Measurements from ENCODE around the gene ZNF827.
A peak's percentile ranks its signal among the peaks of the same experiment; 100 is the strongest.

The ZNF827 gene

GRCh38 chr4:145791988-145792387 lies 146.6 kb downstream of the ZNF827 start:
- no peak for DNase-seq (ENCODE audit: low read depth)

DNA sequence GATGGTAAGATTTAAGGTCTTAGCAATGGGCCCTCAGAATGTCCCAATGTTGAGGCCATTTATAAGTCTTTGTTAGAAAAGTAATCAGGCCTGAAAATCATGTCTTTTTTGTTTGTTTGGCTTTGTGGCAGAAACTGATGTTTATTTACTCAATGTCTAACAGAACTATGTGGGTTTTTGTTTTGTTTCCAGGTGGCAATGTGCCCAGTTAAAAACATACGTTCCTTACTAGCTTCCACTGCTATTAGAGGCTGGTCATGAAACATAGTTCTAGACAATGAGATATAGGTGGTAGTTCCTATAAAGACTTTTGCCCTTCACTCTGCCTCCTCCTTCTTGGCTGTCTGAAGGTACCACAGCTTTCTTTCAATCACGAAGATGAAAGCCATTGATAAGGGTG lies 149.9 kb downstream of the ZNF827 start:
- no peak for DNase-seq (ENCODE audit: low read depth)

DNA sequence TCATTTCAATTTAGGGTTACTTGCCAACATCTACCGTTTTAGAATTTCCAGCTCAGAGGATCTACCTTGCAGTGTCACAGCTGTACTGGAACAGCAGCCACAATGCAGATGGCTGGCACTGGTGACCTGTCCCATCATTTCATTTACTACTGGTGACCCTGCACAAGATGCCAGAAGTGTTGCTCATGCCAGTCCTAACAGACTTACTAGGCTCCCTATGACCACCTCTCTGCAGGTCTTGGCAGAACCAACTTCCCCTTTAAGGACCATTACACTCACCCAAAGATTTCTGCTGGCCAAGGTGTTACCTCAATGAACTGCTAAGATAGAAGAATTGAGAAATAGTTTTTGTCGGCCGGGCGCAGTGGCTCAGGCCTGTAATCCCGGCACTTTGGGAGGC lies 151.8 kb downstream of the ZNF827 start:
- DNase-seq (ENCODE audit: low read depth): no peak

DNA sequence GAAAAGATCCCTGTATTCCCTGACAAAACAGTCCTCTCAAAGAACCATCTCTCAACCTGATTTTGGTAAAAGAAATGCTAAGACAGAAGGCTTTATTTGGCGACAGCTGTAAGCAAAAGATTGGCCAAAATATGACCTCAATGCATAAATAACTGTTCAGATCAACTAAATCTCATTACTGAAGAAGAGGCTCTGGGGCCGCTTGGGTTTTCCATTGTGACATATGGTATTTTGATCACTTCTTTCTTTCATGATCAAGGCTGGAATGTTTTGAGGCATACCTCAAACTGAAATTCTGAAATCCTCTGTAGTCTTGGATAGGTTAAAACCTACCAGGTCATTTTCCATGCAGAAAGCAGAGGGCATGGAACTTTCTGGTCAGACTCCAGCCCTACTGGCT lies 152.4 kb downstream of the ZNF827 start:
- no peak for DNase-seq (ENCODE audit: low read depth)

GRCh38 chr4:145785391-145786008 lies 153.1 kb downstream of the ZNF827 start:
- DNase-seq (ENCODE audit: low read depth): no peak

DNA sequence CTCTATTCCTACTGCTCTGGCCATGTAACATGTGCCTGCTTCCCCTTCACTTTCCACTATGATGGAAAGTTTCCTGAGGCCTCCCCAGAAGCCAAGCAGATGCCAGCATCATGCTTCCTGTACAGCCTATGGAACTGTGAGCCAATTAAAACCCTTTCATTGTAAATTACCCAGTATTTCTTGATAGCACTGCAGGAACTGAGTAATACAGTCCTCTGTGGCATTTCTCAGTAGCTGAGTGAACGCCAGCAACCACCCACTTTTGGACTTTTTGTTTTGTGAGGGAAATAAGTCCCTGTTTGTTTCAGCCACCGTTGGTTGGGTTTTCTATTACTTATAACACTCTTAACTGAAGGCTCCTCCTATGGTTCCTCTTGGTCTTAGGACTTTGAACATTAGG lies 154.6 kb downstream of the ZNF827 start:
- no peak for DNase-seq (ENCODE audit: low read depth)

DNA sequence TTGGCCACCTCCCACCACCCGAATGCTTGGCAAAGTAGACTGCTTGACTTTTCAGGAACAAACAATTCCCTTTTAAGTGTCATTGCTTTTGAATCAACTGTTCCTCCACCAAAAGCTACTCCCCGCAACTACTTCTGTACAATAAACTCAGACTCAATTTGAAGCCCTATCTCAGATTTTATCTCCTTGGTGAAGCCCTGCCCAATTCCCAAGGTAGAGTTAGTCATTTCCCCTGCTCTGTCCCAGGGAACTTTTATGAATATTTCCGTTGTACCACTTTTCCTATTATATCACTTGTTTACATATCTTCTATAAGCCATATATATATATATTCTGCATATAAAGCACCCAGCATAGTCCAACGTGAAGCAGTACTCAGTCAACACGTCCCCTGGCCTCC lies 155.9 kb downstream of the ZNF827 start:
- DNase-seq (ENCODE audit: low read depth): no peak

DNA sequence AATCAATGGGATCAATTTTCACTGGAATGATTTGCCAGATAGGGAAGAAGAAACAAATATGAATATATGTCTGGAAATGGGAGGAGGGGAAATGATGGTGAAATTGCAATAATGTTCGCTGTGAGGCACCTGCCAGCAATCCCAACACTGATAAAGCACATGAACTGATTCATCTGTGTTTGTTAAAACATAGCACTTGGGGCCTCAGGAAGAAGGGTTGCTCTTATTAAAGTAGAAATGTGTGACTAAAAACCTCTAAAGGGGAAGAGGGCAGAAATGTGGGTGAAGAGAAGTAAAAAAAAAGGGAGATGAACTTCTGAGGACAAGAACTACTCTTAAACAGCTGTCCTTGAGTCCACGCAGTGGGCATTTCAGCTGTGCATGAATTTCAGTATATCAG lies 157.3 kb downstream of the ZNF827 start:
- no peak for DNase-seq (ENCODE audit: low read depth)

GRCh38 chr4:145779319-145779801 lies 159.3 kb downstream of the ZNF827 start:
- peak; percentile 4 for DNase-seq (ENCODE audit: low read depth)

DNA sequence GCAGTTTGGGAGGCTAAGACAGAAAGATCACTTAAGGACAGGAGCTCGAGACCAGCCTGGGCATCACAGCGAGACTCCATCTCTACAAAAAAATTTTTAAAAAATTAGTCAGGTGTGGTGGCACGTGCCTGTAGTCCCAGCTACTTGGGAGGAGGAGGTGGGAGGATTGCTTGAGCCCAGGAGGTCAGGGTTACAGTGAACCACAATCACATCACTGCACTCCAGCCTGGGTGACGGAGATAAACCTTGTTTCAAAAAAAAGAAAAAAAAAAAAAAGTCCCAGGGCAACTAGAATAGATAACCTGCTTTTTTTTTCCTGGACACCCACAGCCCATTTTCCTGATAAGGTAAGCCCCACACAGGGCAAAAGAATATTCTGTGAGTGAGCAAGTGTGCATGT lies 162.4 kb downstream of the ZNF827 start:
- DNase-seq (ENCODE audit: low read depth): no peak

DNA sequence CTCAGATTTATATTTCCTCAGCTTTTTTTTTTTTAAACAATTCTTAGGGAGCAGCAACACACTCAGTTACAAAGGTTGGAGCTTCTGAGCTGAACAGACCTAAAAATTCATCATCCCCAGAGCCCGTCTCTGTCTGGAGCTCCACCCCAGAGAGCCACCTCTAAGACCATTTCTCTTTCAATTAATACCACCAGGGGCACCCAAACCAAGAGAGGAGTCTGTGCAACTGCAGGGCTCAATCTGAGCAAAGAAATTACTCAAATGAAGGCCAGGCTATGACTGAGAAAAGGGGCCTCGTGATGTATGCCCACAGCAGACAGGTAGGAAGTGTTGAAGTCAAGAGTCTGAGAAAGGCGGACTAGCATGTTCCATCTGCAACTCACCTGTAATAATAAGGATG lies 163.2 kb downstream of the ZNF827 start:
- no peak for DNase-seq (ENCODE audit: low read depth)

DNA sequence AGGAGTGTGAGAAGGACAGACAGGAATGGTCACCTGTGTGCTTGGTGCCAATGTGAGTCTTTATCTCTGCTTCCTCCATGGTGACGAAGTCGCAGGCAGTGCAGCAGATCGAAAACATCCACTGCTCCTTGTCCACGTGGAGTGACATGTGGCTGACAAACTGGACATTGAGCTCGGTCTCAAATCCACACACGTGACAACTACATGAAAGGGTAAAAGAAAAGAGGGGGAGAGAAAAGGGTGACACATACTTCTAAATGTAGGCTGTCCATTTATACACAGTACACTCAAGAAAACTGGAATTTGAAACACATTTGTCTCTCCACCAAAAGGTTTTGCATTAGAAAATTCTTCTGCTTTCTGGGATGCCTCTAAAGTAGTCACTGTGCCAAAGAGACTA lies 164.2 kb downstream of the ZNF827 start:
- no peak for DNase-seq (ENCODE audit: low read depth)

DNA sequence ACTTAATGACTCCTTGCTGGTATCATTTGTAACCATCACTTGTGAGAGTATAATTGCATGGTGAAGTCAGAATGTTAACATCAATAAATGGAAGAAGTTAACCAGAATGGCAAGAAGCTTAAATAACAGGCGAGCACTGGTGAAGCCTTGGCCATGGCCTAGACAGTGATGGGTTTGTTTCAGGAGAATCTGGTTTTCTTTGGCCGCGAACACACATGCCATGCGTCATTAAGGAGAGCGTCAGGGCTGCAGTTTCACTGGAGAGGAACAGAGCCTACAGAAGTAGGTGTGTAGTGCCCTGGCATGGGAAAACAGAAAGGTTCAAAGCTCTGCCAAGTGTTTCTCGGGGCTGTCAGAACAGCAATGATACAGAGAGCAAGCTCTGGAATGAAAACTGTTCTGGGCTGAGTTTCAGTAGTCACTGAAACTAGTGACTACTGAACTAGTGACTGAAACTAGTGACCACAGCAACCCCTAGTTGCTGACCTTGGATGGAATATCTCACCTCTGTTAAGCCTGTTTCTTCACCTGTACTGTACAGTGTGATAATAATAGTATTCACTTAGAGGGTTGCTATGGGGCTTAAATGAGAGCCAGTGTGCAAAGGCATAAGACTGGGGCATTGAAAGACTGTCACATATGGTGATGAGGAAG lies 164.9 kb downstream of the ZNF827 start:
- DNase-seq (ENCODE audit: low read depth): no peak

GRCh38 chr4:145772347-145772746 lies 166.3 kb downstream of the ZNF827 start:
- no peak for DNase-seq (ENCODE audit: low read depth)

- no peak for DNase-seq (ENCODE audit: low read depth)
Observed at GRCh38 chr4:145770124-145770523, 168.5 kb downstream of the ZNF827 start.

DNA sequence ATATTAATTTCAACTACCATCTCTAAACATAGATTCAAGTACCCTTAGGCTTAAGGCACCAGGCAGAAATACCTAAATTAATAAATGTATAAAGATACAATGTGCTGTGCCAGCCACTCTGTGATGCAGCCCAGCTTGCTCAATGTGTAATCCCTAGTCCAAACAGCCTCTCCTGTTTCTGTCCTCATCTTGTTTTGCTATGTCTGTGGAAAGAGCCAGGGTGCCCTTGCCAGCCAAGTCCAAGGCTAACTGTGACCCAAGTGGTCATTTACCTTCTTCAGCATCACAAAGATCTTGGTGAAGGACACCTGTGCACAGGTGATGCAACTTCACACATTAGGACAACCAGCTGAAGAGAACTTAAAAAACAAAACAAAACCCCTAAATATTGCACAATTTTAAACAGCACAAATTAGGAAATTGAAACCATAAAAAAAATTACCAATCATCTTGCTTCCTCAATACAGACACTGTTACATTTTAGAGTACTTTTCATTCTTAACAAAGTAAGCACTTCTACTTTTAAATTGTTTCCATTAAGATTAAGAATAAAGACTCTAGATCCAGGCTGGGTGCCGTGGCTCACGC lies 169.1 kb downstream of the ZNF827 start:
- no peak for DNase-seq (ENCODE audit: low read depth)

- DNase-seq (ENCODE audit: low read depth): no peak
Observed at GRCh38 chr4:145766273-145766672, 172.3 kb downstream of the ZNF827 start.

- no peak for DNase-seq (ENCODE audit: low read depth)
Observed at GRCh38 chr4:145763399-145763798, 175.2 kb downstream of the ZNF827 start.

GRCh38 chr4:145762719-145763118 lies 175.9 kb downstream of the ZNF827 start:
- no peak for DNase-seq (ENCODE audit: low read depth)

DNA sequence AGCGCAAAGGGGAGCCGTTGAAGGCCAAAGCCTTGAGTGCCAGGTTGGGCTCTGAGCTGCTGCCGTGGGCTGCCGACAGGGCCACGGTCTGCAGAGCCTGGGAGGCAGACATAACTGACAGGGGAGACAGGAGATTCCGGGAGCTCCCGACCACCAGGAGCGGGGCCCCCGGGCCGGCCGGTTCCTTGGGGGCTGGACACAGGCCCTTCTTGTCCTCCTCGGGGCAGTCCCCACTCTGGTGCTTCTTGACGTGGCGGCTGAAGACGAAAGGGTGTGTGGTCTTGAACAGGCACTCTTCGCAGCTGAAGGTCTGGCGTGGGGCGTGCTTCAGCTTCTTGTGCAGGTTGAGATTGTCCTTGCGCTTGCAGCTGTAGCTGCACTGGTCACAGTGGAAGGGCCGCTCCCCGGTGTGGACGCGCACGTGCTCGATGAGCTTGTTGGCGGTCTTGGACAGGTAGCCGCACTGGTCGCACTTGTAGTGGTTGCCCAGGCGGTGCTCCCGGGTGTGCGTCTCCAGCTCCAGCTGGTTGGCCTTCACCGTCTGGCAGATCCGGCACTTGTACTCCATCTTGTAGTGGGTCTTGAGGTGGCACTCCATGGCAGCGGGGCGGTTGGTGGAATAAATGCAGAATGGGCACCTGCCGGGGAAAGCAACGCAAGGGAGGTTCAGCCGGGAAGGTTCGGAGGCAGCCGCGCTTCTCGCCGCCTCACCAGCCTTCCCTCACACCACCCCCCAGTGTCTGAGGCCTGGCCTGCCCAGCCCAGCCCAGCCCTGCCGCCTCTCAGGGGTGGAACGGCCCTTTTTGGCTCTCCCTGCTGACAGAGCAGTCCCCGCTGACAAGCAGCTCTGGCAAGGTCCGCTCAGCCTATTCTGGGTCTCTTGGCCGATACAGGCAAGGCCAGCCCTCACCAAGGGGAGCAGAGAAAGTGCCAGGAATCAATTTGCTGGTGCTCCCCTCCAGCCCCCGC lies 177.4 kb downstream of the ZNF827 start:
- no peak for DNase-seq (ENCODE audit: low read depth)

- no peak for DNase-seq (ENCODE audit: low read depth)
Observed at GRCh38 chr4:145760176-145760575, 178.4 kb downstream of the ZNF827 start.

DNA sequence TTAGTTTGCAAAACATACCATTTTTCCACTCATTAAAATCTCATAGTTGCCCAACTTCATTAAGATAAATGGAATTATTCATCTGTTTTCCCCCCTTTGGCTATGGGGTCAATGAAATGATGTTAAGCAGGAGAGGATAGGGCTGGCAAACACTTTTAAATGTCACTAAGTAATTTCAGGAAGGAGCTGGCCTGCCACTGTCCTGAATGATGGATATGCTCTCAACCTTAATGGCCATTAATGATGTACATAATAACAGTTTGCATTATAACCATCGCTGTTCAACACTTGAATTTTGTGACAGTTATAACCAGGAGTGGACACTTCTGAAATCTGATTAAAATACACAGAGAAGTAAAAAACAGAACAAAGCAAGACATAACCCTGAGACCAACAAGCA lies 181.4 kb downstream of the ZNF827 start:
- DNase-seq (ENCODE audit: low read depth): no peak

Data from HS-5 (cell line).